Measurements from ENCODE around the gene HNRNPA2B1.

GRCh38 chr7:26170663-26171062 is 29.9 kb downstream of the HNRNPA2B1 start:
- TF ChIP-seq, protein P1, sequence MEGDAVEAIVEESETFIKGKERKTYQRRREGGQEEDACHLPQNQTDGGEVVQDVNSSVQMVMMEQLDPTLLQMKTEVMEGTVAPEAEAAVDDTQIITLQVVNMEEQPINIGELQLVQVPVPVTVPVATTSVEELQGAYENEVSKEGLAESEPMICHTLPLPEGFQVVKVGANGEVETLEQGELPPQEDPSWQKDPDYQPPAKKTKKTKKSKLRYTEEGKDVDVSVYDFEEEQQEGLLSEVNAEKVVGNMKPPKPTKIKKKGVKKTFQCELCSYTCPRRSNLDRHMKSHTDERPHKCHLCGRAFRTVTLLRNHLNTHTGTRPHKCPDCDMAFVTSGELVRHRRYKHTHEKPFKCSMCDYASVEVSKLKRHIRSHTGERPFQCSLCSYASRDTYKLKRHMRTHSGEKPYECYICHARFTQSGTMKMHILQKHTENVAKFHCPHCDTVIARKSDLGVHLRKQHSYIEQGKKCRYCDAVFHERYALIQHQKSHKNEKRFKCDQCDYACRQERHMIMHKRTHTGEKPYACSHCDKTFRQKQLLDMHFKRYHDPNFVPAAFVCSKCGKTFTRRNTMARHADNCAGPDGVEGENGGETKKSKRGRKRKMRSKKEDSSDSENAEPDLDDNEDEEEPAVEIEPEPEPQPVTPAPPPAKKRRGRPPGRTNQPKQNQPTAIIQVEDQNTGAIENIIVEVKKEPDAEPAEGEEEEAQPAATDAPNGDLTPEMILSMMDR (conservative IDR thresholded peaks at IDR 0.05; ENCODE audit: low read length): no peak
- TF ChIP-seq EZH2phosphoT487 (IDR thresholded peaks at IDR 0.05; ENCODE audit: borderline replicate concordance, low read depth, low read length): no peak

Measured in OCI-LY7 (cell line).